Subcutaneous adipose tissue (tissue), 4 donors: Measurements from ENCODE around the gene DEPDC5. TPM values are rescaled to one million over a fixed set of nuclear protein-coding genes. Genes with fewer than 3 reads are reported as not detected.

Source experiments
- total RNA-seq, 4 donors: library from RNA; depleted of rRNA; stranded (reverse); fragments of >200 nt; gene quantifications; one replicate each; pipeline ENCODE4 v1.1.0, GENCODE V29; 2016
- TF ChIP-seq, protein P1 (sequence below): fragments of 450-650 bp; IDR thresholded peaks from one replicate; pipeline ENCODE4 v1.5.1; 2016; ENCODE audit warnings: low read depth, mild to moderate bottlenecking, control low read depth, antibody characterized with exemption, moderate library complexity

DEPDC5 gene
- total RNA-seq, 4 donors from 2014 or later: 13.2 to 15.6 (median 15.0) TPM

DNA sequence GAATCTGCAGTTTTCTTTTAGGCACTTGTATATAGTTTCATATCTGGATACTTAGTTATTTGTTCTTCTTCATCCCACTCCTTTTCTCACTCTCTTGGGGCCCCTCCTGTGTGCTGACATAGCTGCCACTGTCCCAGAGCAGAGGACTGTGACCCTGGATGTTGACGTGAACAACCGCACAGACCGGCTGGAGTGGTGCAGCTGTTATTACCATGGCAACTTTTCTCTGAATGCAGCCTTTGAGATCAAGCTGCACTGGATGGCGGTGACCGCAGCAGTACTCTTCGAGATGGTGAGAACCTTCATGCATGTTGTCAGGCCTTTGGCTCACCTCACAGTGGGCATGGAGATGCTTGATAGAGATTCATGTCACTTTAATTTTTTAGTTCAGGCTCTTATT is 139.6 kb downstream of the DEPDC5 start:
- TF ChIP-seq, protein P1, sequence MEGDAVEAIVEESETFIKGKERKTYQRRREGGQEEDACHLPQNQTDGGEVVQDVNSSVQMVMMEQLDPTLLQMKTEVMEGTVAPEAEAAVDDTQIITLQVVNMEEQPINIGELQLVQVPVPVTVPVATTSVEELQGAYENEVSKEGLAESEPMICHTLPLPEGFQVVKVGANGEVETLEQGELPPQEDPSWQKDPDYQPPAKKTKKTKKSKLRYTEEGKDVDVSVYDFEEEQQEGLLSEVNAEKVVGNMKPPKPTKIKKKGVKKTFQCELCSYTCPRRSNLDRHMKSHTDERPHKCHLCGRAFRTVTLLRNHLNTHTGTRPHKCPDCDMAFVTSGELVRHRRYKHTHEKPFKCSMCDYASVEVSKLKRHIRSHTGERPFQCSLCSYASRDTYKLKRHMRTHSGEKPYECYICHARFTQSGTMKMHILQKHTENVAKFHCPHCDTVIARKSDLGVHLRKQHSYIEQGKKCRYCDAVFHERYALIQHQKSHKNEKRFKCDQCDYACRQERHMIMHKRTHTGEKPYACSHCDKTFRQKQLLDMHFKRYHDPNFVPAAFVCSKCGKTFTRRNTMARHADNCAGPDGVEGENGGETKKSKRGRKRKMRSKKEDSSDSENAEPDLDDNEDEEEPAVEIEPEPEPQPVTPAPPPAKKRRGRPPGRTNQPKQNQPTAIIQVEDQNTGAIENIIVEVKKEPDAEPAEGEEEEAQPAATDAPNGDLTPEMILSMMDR: no peak

DNA sequence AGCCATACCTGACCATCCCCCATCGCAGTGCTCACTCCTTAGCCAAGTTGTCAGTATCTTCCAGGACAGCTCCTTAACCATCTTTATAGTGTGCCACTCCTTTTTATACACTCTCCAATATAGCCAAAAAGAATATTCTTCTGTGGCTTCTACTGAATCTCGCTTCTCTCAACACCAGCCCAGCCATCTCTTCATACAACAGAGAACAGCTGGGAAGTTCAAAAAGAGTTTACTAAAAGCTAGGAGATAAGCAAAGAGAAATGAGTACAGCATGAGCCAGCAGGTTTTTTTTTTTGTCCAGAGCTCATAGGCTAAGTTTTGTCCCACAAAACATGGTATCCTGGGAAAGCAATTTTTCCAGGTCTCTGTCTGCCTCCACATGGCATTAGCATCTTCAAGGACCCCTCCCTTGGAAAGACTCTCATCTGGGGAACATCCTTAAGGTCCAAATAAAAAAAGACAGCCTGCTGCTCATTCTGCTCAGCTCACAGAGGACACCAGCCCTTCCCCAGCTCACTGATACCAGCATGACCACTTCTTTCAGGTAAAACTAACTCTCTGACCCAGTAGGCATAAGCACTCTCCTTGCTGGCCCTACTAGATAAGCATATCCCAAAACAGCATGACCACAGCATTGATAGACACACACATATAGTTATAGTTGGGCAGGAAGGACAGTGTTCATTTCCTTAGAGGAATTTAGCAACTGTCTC is 141.7 kb downstream of the DEPDC5 start:
- TF ChIP-seq, protein P1: no peak

DNA sequence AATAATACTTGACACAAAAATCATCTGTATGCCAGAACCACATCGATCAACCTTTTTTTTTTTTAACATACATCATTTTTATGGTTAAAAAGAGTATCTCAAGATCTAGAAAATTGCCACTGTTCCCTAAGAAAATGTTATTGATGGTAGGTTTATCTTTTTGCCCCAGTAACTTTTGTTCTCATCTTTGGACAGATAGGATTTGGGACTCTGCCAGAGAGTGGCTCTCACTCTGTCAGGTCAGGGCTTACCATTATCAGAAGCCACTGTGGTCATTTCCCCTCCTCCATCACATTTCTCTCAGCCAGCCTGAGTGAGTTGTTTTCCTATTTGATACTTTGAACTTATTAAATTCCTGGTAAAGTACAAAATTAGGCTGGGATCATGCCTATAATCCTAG is 142.7 kb downstream of the DEPDC5 start:
- TF ChIP-seq, protein P1: no peak

GRCh38 chr22:31897842-31898805 is 144.3 kb downstream of the DEPDC5 start:
- TF ChIP-seq, protein P1: no peak

DNA sequence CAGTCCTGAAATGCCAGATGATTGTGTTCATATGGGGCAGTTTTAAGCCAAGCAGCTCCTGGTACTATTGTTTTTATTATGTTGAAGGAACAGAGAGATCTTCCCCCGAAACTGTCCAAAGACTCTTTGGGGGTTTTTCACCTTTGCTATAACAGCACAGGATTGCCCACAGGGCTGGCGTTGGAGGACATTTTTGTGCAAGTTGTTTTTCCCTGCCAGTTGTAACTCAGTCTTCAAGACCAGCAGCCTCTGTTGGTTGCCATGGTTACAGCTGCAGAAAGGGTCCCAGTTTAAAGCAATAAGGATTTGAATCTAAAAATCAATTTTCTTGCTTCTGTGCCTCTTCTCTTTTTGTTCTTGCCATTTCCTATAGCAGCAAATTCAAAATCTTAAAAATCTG is 145.1 kb downstream of the DEPDC5 start:
- TF ChIP-seq, protein P1: no peak

DNA sequence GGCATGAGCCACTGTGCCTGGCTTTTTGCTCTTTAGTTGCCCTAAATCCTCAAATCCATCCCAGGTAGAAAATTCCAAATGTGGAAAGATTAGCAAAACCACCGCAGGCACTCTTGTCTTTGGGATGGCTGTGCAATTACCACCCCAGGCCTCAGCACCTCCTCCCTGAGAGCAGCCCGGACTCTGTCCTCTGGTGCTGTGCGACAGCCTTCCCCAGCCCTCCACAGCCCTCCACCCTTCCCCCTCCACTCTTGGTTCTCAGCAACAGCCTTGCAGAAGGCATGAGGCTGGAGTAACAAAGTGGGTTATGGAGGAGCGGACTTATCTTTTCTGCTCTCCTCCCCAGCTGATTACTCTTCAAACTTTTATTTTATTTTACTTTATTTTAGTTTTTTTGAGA is 145.8 kb downstream of the DEPDC5 start:
- TF ChIP-seq, protein P1: no peak

DNA sequence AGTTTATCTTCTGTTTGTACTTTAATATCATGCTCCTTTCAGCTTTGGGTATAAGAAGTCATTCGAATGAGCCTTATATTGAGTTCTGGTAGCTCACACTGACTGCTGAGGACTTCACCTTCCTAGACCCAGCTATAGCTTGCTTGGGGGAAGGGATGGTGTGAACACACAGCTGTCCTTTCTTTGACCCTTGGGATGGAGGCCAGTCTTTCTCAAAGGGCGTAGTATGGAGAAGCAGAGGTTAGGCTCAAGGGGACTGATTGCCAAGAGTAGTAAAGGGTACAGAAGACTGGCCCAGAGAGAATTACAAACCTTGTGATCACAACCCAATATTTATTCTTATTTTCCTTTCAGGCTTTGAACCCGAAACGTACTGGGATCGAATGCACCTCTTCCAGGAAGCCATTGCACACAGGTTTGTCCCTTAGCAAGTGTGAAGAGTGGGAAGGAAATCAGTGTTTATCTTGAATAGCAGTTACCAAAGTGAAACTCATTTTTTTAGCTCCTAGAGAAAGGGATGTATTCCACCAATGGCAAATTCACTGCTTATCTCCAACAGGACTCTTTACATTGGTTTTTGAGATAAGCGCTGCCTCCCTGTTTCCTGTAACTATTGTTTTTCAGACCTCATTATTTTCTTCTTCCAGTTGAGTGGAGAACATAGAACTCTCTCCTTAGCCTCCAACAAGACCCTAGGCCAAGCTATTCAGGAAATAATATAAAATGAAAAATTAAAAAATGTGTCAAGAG is 147.7 kb downstream of the DEPDC5 start:
- TF ChIP-seq, protein P1: no peak
